ENCODE measurements around the gene BHLHA15.

The BHLHA15 gene

DNA sequence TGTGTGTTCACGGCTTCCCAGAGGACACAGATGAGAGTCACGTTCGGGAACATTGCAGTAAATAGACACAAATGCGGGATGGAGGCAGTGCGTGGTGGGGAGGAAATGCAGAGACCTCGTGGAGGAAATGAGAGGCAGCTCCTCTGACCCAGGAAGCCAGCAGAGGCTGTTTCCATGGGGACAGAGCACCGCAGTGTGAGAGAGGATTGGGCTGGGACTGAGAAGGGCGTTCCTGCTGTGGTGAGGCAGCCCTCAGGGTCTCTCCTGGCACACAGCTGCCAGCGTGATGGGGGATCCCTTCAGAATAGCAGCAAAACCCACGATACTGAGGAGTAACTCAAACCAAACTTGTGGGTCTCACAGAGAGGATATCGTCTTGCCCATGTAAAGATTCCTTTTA is 21.7 kb upstream of the BHLHA15 start:
- DNase-seq: no peak

DNA sequence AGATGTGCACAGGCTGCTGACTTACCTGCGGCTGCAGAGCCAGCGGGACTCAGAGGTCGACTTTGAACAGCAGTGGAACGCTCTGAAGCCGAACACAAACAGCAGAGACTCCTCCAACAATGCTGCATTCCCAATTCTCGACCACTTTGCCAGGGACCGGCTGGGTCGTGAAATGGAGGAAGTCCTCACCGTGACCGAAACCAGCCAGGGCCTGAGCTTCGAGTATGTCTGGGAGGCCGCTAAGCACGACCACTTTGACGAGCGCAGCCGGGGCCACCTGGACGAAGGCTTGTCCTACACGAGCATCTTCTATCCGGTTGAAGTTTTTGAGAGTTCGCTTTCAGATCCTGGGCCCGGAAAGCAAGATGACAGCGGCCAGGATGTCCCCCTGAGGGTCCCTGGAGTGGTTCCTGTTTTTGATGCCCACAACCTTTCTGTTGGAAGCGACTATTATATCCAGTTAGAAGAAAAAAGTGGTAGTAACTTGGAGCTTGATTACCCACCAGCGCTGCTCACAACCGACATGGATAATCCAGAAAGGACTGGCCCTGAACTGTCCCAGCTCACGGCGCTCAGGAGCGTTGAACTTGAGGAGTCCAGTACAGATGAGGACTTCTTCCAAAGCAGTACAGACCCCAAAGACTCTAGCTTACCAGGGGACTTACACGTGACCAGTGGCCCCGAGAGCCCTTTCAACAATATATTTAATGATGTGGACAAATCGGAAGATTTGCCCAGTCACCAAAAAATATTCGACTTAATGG is 19.4 kb upstream of the BHLHA15 start:
- no peak for DNase-seq

DNA sequence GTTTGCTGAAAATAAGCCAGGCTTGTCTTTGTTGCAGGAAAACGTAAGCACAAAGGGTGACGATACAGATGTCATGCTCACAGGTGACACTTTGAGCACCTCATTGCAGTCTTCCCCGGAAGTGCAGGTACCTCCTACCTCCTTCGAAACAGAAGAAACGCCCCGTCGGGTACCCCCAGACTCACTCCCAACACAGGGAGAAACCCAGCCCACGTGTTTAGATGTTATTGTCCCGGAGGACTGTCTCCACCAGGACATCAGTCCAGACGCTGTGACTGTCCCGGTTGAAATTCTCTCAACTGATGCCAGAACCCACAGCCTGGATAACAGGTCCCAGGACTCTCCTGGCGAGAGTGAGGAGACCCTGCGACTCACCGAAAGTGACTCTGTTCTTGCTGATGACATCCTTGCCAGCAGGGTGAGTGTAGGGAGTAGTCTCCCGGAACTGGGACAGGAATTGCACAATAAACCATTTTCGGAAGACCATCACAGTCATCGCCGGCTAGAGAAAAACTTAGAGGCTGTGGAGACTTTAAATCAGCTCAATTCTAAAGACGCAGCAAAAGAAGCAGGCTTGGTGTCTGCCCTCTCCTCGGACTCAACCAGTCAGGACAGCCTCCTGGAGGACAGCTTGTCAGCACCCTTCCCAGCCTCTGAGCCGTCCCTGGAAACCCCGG is 18.3 kb upstream of the BHLHA15 start:
- DNase-seq: no peak

DNA sequence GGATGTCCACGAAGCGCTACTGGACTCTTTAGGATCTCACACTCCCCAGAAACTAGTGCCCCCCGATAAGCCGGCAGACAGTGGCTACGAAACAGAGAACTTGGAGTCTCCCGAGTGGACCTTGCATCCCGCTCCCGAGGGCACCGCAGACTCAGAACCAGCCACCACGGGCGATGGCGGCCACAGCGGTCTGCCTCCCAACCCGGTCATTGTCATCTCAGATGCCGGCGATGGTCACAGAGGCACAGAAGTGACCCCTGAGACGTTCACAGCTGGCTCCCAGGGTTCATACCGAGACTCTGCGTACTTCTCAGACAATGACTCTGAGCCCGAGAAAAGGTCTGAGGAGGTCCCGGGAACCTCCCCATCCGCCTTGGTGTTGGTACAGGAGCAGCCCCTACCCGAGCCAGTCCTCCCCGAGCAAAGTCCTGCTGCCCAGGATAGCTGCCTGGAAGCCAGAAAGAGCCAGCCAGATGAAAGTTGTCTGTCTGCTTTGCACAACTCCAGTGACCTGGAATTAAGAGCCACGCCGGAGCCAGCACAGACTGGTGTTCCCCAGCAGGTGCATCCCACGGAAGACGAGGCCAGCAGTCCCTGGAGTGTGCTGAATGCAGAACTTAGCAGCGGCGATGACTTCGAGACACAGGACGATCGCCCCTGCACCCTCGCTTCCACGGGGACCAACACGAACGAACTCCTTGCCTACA is 17.6 kb upstream of the BHLHA15 start:
- no peak for DNase-seq

DNA sequence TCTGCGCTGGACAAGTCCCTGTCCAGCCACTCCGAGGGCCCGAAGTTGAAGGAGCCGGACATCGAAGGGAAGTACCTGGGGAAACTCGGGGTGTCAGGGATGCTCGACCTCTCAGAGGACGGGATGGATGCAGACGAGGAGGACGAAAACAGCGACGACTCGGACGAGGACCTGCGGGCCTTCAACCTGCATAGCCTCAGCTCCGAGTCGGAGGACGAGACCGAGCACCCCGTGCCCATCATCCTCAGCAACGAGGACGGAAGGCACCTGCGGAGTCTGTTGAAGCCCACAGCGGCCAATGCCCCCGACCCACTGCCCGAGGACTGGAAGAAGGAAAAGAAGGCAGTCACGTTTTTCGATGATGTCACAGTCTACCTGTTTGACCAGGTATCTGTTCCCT is 17.1 kb upstream of the BHLHA15 start:
- DNase-seq: no peak

DNA sequence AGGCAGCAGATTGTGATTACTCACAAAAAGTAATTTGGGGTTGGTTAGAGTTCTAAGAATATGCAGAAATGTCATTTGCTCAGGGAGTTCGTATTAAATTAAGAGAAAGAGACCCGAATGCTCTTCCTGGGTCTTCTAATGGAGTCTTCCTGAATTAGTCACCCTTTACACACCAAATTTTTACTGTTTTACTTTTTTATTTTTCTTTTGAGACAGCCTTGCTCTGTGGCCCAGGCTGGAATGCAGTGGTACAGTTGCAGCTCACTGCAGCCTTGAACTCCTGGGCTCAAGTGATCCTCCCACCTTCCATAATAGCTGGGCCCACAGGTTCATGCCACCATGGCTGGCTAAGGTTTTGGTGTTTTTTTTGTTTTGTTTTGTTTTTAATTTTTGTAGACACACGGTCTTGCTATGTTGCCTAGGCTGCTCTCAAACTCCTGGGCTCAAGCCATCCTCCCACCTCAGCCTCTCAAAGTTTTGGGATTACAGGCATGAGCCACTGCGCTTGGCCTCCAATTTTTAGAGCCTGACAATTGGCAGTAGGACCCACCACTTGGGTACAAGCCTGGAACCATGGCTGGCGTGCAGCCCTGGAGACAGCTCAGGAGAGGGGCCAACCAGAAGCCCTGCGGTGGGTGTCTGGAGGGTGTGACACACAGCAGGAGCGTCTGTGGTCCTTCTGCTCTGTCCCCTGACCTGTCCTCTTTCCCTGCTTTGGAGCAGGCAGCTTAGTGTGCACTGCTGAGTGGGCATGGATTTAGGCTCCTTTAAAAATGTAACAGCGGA is 16.4 kb upstream of the BHLHA15 start:
- no peak for DNase-seq

DNA sequence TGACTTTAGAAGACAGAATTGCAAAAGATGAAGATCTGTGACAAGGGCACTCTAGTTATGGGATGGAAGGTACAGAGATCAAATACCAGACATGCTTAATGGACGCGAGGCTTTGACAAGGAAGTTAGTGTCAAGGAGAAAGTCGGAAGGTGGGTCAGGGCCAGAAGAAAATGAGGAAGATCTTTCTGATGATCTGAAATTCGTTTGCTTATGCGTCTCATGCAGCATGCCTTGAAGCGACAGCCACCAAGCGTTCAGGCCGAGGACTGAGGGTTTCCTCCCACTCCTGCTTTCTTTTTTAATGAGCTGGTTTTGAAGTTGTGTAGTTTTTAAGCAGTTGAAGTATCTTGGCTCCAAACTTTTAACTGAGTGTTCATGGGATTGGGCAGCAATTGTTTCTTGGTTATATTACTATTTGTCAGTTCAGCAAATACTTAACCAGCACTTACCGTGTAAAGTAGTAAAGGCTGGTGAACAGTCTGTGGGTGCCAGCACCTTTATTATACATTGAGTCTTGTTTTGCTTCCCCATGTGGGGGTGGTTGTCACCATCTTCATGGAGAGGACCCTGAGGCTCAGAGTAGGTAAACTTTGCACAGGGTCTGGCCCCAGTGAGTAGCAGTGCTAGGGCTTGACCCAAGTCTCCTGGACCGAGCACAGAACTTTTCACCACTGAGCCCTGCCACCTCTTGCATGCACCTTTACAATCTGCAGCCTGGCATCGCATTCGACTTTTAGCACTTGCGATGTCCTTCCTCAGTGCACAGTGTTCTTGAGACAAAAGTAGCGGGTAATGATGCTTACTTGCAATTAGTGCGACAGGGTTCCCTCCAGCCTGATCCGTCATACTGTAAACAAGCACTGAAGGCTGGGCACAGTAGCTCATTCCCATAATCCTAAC is 14.3 kb upstream of the BHLHA15 start:
- DNase-seq: no peak

DNA sequence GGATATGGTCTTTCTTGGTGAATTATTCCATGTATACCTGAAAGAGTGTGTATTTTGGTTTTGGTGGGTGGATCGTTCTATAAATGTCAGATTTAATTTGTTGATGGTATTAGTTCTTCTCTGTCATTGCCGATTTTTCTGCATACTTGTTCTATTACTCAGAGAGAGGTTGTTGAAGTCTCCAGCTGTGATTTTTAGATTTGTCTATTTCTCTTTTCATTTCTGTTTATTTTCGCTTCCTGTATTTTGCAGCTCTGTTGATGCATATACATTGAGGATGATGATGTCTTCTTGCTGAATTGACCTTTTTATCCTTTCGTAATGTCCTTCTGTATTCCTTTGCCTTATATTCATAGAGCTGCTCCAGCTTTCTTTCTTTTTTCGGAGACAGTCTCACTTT is 12.1 kb upstream of the BHLHA15 start:
- DNase-seq: no peak

DNA sequence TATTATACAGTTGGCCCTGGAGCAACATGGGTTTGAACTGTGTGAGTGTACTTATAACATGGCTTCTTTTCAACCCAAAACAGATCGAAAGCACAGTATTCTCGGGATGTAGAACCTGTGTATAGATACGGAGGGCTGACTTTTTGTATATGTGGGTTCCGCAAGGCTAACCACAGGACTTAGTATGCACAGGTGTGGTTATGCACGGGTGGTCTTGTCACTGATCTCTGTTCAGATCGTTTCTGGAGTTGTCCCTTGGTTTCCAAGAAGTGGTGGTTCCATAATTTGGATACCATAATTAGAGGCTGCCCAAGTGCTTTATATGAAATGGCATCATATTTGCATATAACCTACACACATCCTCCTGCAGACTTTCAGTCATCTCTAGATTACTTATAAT is 10.9 kb upstream of the BHLHA15 start:
- no peak for DNase-seq

DNA sequence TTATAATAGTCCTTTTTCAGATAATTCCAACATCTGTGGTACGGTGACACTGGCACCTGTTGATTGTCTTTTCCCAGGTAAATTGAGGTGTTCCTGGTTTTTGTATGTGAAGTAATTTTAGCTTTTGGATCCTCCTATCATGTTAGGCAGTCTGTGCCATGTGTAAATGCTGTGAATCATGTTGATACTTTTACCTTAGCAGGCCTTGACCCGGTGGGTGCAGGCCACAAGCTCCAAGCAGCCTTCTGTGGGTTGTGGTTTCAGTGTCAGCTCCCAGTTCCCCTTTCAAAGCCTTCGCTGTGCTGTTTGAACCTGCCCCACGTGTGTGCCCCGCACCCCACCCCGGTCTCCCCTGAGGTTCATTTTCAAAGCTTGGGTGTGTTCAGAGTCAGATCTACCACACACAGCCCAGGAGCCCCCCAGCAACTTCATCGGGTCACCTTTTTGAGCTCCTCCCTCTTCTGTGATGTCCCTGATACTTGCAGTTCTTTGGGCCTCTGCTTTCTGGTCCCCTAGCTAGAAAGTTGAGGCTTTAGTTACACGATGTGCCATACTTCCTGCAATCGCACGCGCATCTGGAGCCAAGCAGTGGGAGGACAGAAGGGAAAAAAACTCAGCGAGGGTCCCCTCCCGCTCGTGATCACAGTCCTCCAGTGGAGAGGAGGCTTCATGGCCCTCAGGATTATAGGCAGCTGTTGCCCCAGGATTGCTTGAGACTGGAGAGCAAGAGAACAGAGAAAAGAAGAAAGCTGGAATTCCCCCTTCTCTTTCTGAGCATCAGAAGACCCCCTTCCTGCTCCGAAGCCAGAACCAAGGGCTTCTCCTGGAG is 8.7 kb upstream of the BHLHA15 start:
- no peak for DNase-seq

DNA sequence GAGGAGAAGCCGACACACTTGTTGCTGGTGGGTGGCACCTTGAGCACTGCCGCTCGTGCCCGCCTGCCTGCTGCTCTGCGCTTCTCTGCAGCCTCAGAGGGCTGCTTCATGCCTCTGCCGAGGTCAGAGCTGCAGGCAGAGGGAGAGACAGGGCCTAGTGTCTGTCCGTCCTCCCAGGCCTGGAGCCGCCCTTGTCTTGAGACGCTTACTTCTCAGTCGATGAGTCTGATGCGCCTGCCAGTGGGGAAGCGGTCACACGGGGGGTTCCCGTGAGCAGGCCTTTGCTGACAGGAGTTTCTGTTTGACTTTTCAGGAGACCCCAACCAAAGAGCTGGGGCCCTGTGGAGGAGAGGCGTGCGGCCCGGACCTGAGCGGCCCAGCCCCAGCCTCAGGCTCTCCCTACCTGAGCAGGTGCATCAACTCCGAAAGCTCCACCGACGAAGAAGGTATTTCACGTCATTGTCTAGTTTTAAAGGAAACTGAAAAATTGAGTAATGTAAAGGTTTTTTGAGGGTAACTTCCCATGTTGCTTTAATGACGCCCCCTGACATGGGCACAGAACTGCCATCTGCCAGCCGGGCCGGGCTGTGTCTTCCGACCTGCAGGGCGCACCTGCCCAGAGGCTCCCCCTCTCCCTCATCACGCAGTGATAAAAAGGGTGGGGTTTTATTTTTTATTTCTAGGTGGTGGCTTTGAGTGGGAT is 7.8 kb upstream of the BHLHA15 start:
- DNase-seq: no peak

DNA sequence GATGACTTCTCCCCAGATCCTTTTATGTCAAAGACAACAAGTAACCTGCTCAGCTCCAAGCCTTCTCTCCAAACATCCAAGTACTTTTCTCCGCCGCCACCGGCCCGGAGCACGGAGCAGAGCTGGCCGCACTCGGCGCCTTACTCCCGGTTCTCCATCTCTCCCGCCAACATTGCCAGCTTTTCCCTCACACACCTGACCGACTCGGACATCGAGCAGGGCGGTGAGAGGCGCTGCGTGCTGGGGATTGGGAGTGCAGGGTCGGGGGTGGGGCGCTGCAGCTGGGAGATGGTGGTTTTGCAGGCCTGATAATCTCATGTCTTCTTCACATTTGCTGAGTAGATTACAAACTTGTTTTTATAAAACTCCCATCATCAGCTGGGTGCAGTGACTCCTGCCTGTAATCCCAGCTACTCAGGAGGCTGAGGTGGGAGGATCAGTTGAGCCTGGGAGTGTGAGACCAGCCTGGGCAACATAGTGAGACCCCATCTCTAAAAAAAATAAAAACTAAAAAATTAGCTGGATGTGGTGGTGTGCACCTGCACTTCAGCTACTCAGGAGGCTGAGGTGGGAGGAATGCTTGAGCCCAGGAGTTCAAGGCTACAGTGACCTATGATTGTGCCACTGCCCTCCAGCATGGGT is 7.2 kb upstream of the BHLHA15 start:
- no peak for DNase-seq

DNA sequence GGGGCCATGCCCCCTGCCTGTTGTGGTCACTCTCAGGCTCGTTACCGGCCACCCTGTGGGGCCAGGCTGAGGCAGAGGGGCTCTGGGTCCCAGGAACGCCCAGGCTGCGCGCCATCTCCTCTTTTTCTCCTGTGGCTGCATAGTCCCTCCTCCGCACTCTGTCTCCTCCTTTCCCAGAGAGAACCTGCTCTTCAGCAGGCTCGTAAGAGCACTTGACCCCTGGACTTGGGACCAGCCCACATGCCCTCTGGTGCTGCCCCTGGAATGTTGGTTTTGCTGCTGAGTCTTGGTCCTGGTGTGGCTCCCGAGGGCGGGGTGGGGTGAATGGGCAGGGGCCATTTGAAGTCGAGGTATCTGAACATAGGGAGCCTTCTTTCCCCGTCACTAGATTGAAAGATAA is 6.6 kb upstream of the BHLHA15 start:
- DNase-seq: no peak

DNA sequence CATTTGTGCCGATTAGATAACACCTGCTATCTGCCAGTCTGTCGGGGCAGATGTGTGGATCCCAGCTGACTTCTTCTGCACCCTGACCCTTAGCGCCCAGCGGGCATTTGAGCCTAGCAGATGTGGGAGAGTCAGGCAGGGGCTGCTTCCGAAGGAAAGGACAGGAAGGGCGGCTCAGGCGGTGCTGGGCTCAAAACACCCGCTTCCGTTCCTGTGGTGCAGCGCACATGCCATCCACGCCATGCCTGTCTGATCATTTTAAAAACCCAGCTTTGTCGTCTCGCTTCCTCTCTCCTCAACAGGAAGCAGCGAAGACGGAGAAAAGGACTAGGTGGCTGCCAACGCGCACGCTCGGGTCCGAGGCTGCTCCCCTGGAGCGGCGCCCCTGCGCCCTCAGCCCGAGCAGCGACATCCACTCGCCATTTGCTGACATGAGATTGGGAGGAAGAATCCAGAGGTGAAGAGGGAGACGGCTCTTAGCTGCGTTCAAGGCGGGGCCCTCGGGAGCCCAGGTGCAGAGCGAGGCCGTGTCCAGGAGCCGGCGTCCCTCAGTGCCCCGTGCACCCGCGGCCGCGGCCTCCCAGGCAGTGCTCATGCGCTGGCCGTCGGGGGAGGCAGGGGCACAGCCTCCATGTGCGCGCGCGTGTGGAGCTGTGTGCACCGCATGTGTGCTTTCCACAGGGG is 5.9 kb upstream of the BHLHA15 start:
- no peak for DNase-seq

DNA sequence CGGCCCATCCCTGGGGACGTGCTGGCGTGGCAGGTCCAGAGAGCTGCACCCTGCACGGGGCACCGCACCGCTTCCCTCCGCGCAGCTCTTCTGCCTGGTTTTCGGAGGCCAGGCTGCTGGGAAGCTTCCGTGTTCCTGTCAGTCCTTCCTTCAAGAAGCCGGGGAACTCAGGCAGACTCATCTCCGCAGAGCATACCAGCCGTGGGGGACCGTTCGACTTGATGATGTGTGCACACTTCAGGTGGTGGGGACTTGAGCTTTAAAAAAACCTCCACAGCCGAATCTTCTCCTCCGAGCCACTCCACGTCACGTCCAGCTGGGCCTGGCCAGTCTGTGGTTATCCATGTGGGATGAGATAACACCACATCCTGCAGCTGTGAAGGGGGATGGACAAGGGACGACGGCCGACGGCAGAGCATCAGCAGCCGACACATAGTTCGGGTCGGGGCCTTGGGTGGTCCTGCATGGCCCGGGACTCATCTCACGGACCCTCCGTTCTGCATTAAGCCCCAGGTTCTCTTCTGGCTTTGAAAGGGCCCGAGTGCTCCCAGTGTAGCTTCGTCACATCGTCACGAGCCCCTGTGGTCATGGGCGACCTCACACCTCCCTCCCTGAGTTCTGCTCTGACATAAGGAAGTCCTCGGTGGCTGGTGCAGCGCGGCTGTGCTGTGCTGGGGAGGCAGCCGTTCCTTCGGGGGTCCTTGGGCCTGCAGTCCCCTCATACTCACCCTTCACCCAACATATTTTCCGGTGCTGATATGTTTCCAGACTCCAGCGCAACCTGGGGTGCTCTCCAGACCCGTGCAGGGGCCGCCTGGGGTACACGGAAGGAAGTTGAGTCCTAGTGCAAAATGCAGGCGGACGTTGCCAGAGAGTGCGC is 4.5 kb upstream of the BHLHA15 start:
- DNase-seq: no peak

DNA sequence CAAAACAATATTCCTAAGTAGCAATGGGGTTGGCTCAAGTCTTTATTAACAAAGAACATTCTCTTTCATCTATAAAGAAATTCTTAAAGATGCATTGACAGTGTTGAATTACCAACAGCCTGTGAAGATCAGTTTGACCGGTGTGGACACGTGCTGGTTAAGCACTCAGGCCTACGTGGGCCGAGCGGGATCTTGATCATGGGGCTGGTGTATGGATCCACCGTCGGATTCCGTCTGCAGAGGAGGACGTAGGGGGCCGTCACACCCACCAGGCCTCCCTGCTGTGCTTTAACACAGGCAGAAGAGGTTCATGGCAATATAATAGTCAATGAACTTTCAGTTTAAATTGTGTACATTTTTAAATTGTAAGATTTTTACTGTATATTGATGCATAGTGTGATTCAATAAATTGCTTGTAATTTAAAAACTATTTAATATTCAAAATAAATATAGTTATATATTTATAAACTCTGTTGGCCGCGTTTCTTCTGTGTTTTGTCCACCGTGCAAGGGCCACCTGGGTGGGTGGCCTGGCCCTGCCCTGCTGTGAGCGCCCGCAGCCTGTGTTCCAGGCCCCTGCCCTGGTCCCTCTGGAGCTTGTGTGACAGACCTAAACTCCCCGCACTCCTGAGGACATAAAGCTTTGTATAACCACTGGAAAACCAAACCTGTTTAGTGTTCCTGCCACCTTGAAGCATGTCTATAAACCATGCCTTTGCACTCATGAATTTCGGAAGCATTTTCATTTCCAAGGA is 1.9 kb upstream of the BHLHA15 start:
- DNase-seq: no peak

DNA sequence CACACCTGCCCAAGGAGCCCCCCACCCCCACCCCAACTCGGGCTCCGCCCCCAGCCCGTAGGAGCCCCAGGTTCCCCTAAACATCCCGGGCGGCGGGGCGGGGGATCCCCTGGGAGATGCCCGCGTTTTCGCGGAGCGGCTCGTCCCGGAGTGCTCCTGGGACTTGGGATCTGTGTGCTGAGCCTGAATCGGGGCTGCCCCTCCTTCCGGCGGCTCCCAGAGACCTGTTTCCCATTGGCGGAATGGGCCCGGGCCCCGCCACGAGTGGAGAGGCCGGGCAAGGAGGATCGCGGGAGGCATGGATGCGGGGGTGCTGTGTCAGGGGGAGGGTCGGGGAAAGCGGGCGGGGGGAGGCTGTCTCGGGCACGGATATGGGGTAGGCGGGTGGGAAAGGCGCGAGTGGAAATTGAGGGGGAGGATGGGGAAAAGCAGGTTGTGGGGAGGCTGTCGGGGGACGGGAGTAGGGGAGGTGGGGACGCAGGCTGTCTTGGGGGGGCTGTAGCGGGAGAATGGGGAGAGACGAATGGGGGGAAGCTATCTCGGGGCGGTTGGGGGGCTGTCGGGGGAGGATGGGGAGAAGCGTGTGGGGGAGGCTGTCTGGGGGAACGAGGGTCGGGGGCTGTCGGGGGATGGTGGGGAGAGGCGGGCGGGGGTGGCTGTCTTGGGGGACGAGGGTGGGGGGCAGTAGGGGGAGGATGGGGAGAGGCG is 572 bp upstream of the BHLHA15 start:
- no peak for DNase-seq

Data from NCI-H1048 (cell line).